Thoracic aorta (tissue), 2 donors: Measurements from ENCODE around the gene MSL3B.

ENCODE experiments used
- ATAC-seq: fragments of 150-250 bp; one replicate; pipeline ENCODE4 v1.8.0; 2017; ENCODE audit warnings: low read depth; ENCODE audit not compliant: insufficient number of reproducible peaks, low FRiP score
- DNase-seq: peaks from one replicate; pipeline ENCODE4 v3.0.0-alpha.2; 2020; ENCODE audit warnings: low spot score
- H3K27ac ChIP-seq, 2 donors: fragments of 200-600 bp; sonication (generic); 1 replicate in 1 of 2; 2 replicates in 1 of 2; pipeline ENCODE4 v1.5.1; 2016; ENCODE audit warnings: mild to moderate bottlenecking in 2 of 2, moderate library complexity in 2 of 2
- H3K27me3 ChIP-seq: fragments of 200-600 bp; sonication (generic); replicated peaks from 2 replicates; pipeline ENCODE4 v1.6.0; 2016; ENCODE audit warnings: mild to moderate bottlenecking; ENCODE audit not compliant: insufficient read depth
- H3K36me3 ChIP-seq: fragments of 200-600 bp; sonication (generic); one replicate; pipeline ENCODE4 v1.5.1; 2016
- H3K4me1 ChIP-seq, 2 donors: fragments of 200-600 bp; sonication (generic); 1 replicate in 1 of 2; 2 replicates in 1 of 2; pipeline versions ENCODE4 v1.5.1 to v1.6.0; 2016; ENCODE audit warnings: low read depth in 2 of 2, mild to moderate bottlenecking in 1 of 2; ENCODE audit not compliant: control insufficient read depth in 1 of 2
- H3K4me3 ChIP-seq: fragments of 200-600 bp; sonication (generic); 2 replicates; pipeline ENCODE4 v1.5.1; 2016; ENCODE audit warnings: mild to moderate bottlenecking
- H3K9me3 ChIP-seq: fragments of 200-600 bp; sonication (generic); 2 replicates; pipeline ENCODE4 v1.5.1; 2016
- CTCF ChIP-seq: fragments of 200-600 bp; sonication (generic); IDR thresholded peaks from one replicate; pipeline ENCODE4 v1.5.1; 2019; ENCODE audit warnings: antibody characterized with exemption

Gene MSL3B

GRCh38 chr2:233871432-233871831 lies 3.2 kb upstream of the MSL3B start:
- no peak for TF ChIP-seq CTCF
- no peaks in the 10 kb centered on the region for H3K36me3 ChIP-seq
- H3K4me1 ChIP-seq = no peaks in the 10 kb centered on the region
- no peaks in the 10 kb centered on the region for H3K27me3 ChIP-seq
- no peak overlapping the region for H3K27ac ChIP-seq
- DNase-seq = no peak
- ATAC-seq = no peak
- peaks cover 5% of the 10 kb centered on the region for H3K9me3 ChIP-seq
- H3K4me3 ChIP-seq = no peak overlapping the region

GRCh38 chr2:233866479-233866878 lies 1.7 kb downstream of the MSL3B start:
- Histone ChIP-seq H3K27me3 (no peaks in the 10 kb centered on the region), H3K9me3 (peaks cover 5% of the 10 kb centered on the region)
- ATAC-seq = no peak

GRCh38 chr2:233865838-233866237 lies 2.3 kb downstream of the MSL3B start:
- no peaks in the 10 kb centered on the region for H3K27me3 ChIP-seq
- peaks cover 5% of the 10 kb centered on the region for H3K9me3 ChIP-seq
- no peaks in the 10 kb centered on the region for H3K4me1 ChIP-seq
- TF ChIP-seq CTCF = no peak
- no peak overlapping the region for H3K4me3 ChIP-seq
- no peaks in the 10 kb centered on the region for H3K36me3 ChIP-seq
- no peak overlapping the region for H3K27ac ChIP-seq
- no peak for DNase-seq
- ATAC-seq = no peak

More at GRCh38 chr2:233866479-233866878, 1.7 kb downstream of the MSL3B start:
- H3K4me1 ChIP-seq = no peaks in the 10 kb centered on the region
- no peak overlapping the region for H3K27ac ChIP-seq
- no peak for TF ChIP-seq CTCF
- no peak for DNase-seq
- no peak overlapping the region for H3K4me3 ChIP-seq
- no peaks in the 10 kb centered on the region for H3K36me3 ChIP-seq

GRCh38 chr2:233862261-233862768 lies 5.9 kb downstream of the MSL3B start:
- TF ChIP-seq CTCF = no peak

GRCh38 chr2:233858331-233858730 lies 9.9 kb downstream of the MSL3B start:
- no peak for DNase-seq
- ATAC-seq = no peak
- no peak for TF ChIP-seq CTCF
- Histone ChIP-seq H3K36me3 (no peaks in the 10 kb centered on the region), H3K4me1 (peaks cover 0 to 9% of the 10 kb centered on the region in 2 donors), H3K27ac (no peak overlapping the region), H3K4me3 (no peak overlapping the region), H3K9me3 (no peaks in the 10 kb centered on the region), H3K27me3 (no peaks in the 10 kb centered on the region)

More at GRCh38 chr2:233862261-233862768, 5.9 kb downstream of the MSL3B start:
- H3K4me3 ChIP-seq = no peak overlapping the region
- no peaks in the 10 kb centered on the region for H3K9me3 ChIP-seq
- H3K27ac ChIP-seq = no peak overlapping the region
- H3K36me3 ChIP-seq = no peaks in the 10 kb centered on the region
- DNase-seq (no peak), ATAC-seq (no peak)
- no peaks in the 10 kb centered on the region for H3K4me1 ChIP-seq
- no peaks in the 10 kb centered on the region for H3K27me3 ChIP-seq
